Activated CD8-positive, alpha-beta memory T cell treated with anti-CD3 and anti-CD28 coated beads for 1 hour (primary cell): Measurements from ENCODE around the gene SIGLEC11.
"Not testable (repeated sequence)": the region's sequence is repeated elsewhere in the genome, so short reads cannot be mapped to it uniquely, and the experiment has no call there.

Source experiments
- DNase-seq, 2 donors: peaks; one replicate each; pipeline ENCODE4 v3.0.0-alpha.2; 2020; ENCODE audit warnings: low read depth in 1 of 2; ENCODE audit errors: extremely low read depth in 1 of 2

SIGLEC11 gene

DNA sequence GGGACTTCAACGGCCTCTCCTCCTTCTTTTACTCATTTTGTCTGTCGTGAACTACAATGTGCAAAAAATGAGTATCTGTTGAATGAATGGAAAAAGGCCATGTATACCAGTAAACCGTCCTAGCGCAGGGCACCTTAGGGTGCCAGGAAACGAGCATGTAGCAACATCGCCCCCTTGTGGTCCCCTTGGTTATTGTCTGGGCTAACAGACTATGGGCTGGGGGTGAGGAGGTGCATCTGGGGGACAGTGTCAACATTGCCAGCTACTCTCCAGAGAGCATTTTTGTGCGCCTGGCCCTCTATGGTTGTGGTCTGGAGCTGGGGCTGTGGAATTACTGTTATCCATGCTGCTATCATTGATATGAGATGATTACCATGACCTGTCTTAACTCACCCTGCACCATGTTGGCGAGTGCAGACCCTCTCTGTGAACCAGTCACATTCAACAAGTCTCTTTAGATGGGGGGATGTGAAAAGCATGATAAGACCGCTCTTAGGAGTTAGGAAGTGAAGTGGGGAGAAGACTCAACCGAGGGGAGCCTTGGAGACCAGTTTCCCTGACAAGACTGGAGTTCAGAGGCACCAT, 22.8 kb upstream of the SIGLEC11 start:
- peak; percentile 45 to 72 for DNase-seq

GRCh38 chr19:49981603-49982593, 20.9 kb upstream of the SIGLEC11 start:
- DNase-seq = no peak

DNA sequence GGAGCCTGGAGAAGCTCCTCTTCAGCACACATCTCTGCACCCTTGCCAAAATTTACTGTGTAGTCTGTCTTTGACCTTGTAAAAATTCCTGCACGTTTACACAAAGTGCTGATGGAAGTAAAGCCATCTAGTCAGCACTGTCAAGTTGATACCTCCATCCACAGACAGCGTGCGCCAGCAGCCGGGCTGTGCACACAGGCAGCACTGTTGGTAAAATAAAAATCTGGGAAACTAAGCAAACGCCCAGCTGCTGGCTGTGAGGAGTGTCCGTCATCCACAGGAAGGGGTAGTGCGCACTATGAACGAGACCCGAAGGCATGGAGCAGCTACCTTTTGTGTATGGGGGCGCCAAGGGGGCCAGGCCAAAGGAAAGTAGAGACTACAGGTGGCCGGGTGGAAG, 17.4 kb upstream of the SIGLEC11 start:
- DNase-seq = no peak

DNA sequence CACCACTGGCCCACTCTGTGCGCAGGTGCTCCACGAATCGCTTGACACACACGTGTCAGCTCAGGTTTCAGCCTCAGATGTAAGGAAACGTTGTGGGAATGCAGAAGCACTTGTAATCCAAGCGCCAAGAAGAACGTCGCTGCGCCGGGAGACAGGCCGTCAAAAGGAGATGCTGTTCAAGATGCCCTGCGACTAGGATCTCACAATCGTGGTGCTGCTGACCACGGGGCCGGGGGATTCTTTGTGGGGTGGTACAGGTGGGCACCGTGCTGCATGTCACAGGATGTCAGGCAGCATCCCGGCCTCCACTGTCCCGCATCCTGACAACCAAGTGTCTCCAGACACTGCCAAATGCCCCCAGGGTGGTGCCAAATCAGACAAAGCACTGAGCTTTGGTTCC, 16.9 kb upstream of the SIGLEC11 start:
- no peak for DNase-seq

DNA sequence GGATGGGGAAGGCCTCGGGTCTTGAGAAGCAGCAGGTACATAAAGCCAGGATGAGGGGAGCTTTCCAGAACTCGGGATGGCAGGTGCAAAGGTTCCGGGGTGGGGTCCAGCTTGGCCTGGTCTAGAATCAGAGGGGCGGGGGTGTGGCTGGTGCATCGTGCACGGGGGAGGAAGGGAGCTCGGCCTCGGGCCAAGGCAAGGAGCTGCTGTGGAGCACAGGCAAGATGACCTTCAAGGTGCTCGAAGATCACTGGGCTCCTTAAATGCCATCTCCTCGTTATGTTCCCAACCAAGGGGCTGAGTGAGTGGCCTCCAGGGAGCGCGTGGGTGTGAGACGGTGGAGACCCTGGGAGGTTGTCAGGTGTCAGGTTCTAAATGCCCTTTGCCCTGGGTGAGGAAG, 16.1 kb upstream of the SIGLEC11 start:
- no peak for DNase-seq

GRCh38 chr19:49976496-49976895, 15.5 kb upstream of the SIGLEC11 start:
- no peak for DNase-seq

DNA sequence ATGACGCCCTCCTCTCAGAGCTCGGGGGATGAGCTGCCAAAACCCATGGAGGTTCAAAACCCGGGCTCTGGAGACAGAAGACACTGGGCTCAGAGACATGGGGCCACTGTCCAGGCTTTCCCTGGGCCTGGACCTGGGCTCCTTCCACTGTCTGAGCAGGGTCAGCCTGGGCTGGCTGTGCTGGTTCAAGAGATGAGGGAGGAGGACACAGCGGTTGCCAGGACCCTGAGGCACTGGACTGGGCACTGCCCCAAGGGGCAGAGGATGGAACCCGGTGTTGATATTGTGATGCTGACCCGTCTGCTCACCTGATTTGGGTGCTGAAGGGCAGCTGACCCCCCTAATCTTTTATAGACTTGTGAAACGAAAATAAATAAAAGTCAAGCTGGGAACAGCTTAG, 14.1 kb upstream of the SIGLEC11 start:
- no peak for DNase-seq

- DNase-seq = no peak
Measured at GRCh38 chr19:49973987-49974386, 13.0 kb upstream of the SIGLEC11 start.

DNA sequence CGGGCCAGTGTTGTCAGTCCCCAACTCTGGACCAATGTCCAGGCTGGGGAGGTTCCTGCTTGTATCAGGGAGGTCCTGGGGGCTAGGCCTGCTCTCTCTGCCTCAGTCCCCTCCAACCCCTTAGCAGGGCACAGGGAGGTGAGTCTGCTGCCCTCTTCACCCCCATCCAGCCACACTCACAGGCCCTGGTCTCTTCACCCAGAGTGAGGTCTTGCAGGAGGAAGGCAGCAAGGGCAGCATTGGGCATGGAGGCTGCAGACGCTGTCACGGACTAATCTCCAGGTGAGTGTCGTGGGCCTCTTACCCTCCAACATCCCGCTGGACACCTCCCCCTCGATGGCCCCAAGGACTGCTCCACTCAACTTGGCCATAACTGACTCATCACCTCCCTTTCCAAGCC, 11.9 kb upstream of the SIGLEC11 start:
- DNase-seq = no peak

GRCh38 chr19:49971991-49972411, 11.0 kb upstream of the SIGLEC11 start:
- DNase-seq = no peak

DNA sequence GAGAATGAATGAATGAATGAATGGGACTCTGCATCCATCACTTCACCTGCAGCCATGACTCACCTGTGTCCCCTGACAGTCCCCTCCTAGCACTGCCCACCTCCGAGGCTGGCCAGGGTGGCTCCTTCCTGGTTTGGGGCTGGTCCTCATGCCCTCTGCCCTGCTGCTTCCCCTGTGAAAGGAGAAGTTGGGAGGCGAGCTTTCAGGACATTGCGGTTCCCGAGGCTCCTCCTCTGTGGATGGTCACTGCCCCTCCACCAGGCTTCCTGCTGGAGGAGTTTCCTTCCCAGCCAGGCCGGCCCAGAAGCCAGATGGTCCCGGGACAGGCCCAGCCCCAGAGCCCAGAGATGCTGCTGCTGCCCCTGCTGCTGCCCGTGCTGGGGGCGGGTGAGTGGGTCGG, 8.4 kb upstream of the SIGLEC11 start:
- not testable (repeated sequence) for DNase-seq

DNA sequence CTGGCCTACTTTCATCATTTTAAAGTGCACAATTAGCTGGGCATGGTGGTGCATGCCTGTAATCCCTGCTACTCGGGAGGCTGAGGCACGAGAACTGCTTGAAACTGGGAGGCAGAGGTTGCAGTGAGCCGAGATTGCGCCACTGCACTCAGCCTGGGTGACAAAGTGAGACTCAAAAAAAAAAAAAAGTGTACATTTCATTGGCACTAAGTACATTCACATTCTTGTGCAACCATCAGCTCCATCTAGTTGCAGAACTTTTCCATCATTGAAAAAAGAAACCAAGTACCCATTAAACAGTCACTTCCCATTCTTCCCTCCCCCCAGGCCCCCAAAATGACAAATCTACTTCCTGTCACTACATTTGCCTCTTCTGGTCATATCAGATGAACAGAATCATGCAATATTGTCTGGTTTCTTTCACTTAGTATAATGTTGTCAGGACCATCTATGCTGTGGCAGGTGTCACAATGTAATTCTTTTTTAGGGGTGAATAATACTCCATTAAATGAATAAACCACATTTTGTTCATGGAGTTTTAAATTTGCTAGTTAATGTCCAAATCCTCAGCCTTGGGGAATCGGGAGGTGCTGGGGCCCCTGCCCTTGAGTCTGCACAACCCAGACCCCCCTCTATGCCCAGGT, 7.4 kb upstream of the SIGLEC11 start:
- DNase-seq = no peak

DNA sequence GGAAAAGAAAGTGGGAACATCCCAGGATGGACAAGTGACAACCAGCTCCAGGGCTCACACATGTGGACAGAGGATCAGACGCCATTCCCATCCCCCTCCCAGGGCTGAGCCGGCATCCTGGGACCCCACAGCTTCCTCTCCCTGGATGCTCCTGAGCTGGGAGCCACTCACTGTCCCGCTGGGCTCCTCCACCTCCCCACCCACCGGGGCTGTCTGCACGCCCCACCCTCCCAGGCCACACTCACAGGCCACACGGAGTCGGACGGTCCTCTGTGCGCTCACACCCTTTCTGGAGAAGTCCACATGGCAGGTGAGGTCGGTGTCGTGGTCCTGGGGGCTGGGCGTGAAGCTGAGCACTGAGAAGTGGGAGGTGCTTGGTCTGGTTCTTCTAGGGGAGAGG, 1.1 kb downstream of the SIGLEC11 start:
- DNase-seq = not testable (repeated sequence)

- not testable (repeated sequence) for DNase-seq
Measured at GRCh38 chr19:49958596-49958995, 2.4 kb downstream of the SIGLEC11 start.

DNA sequence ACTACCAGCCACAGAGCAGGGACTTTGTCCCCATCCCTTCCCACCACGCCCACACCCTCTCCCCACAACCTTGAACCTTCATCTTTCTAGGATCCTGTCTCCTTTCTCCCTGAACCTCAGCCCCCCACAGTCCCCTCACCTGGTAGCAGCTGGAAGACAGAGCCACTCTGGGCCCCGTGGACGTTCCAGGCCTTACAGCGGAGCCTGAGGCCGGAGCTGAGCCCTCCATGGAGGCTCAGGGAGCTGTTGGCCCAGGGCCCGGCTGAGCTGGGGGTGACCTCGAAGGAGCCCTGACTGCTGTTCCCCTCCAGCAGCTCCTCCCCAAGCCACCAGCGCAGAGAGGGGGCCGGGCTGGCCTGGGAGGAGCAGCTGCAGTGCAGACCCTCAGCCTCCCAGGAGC, 2.8 kb downstream of the SIGLEC11 start:
- DNase-seq = not testable (repeated sequence)

- no peak for DNase-seq
Measured at GRCh38 chr19:49957262-49957915, 3.6 kb downstream of the SIGLEC11 start.

DNA sequence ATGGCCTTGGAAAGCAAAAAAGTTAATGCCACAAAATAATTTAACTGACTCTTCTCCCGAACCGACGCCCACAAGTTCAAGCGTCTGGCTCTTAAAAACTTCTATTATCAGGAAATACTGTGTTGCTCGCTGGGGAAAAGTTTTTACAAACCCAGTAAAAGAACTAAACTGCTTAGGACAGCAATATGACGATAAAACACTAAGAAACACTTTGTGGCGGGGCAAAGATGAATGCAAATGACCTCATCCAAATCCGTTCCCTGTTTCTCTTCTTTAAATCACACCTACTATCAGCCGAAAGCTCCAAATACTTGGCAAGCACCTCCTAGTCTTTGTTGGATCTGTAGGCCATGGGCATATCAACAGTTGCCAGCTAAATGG, 4.9 kb downstream of the SIGLEC11 start:
- no peak for DNase-seq

GRCh38 chr19:49954933-49955332, 6.0 kb downstream of the SIGLEC11 start:
- no peak for DNase-seq

- no peak for DNase-seq
Measured at GRCh38 chr19:49954092-49954829, 6.7 kb downstream of the SIGLEC11 start.

- no peak for DNase-seq
Measured at GRCh38 chr19:49953416-49953815, 7.6 kb downstream of the SIGLEC11 start.

GRCh38 chr19:49952906-49953305, 8.1 kb downstream of the SIGLEC11 start:
- DNase-seq = no peak
